Thyroid gland (tissue), 4 donors: ENCODE results near the gene LAMA2. TPM values are rescaled to one million over a fixed set of nuclear protein-coding genes. Genes with fewer than 3 reads are reported as not detected.

Experiments used
- DNase-seq, 2 donors: peaks; one replicate each; pipeline ENCODE4 v3.0.0-alpha.2; 2019
- H3K27ac ChIP-seq, 3 donors: fragments of 200-600 bp; sonication (generic); 1 replicate in 2 of 3; 2 replicates in 1 of 3; pipeline ENCODE4 v1.5.1; 2016 to 2019; ENCODE audit warnings: mild to moderate bottlenecking in 1 of 3, moderate library complexity in 1 of 3
- H3K27me3 ChIP-seq: fragments of 200-600 bp; sonication (generic); one replicate; pipeline ENCODE4 v1.5.1; 2019
- H3K36me3 ChIP-seq, 2 donors: fragments of 200-600 bp; sonication (generic); one replicate each; pipeline ENCODE4 v1.5.1; 2016 to 2019
- H3K4me1 ChIP-seq, 2 donors: fragments of 200-600 bp; sonication (generic); one replicate each; pipeline ENCODE4 v1.5.1; 2017 to 2019
- H3K4me3 ChIP-seq, 3 donors: fragments of 200-600 bp; sonication (generic); replicated peaks in 1 of 3; 1 replicate in 2 of 3; 2 replicates in 1 of 3; pipeline ENCODE4 v1.5.1; 2016; ENCODE audit warnings: mild to moderate bottlenecking in 1 of 3
- H3K9me3 ChIP-seq: fragments of 200-600 bp; sonication (generic); one replicate; pipeline ENCODE4 v1.5.1; 2017
- POLR2A ChIP-seq, 2 donors: fragments of 450-650 bp; IDR thresholded peaks; one replicate each; pipeline ENCODE4 v1.6.1; 2017; ENCODE audit warnings: antibody characterized with exemption in 2 of 2, mild to moderate bottlenecking in 2 of 2, moderate library complexity in 1 of 2
- WGBS, 2 donors: methylation state at CpG; one replicate each; pipeline ENCODE4 v1.1.5; 2017; 5-methylcytosine and 5-hydroxymethylcytosine counted together
- intact Hi-C: fragments of 100-400 bp; cut with DNase I; formaldehyde crosslinking; loops from one replicate; pipeline ENCODE4 v1.15.1; 2023
- total RNA-seq, 4 donors: library from RNA; depleted of rRNA; stranded (reverse); fragments of >200 nt; gene quantifications; one replicate each; pipeline ENCODE4 v1.2.3, GENCODE V29; 2016
- TF ChIP-seq, protein P1 (sequence below), 6 experiments: fragments of 200-600 bp in 3 of 6; fragments of 450-650 bp in 3 of 6; sonication (generic) in 3 of 6; IDR thresholded peaks; one replicate each; pipeline ENCODE4 v1.5.1; 2016 to 2019; ENCODE audit warnings: antibody characterized with exemption in 6 of 6, mild to moderate bottlenecking in 2 of 6, inconsistent platforms in 1 of 6, moderate library complexity in 1 of 6

LAMA2 gene
- total RNA-seq, 4 donors from 2014 or later: 41.4 to 117 (median 78.9) TPM

GRCh38 chr6:129006724-129007514, 124.0 kb downstream of the LAMA2 start:
- no peaks in the 10 kb centered on the region for H3K27me3 ChIP-seq
- no peak overlapping the region for H3K4me3 ChIP-seq
- H3K36me3 ChIP-seq: no peaks in the 10 kb centered on the region
- no peaks in the 10 kb centered on the region for H3K4me1 ChIP-seq
- intact Hi-C loops: no loop called here
- H3K27ac ChIP-seq: no peak overlapping the region
- WGBS, 2 donors: 47 to 56% methylated on average over 4 of the region's 4 CpGs
- TF ChIP-seq, protein P1, sequence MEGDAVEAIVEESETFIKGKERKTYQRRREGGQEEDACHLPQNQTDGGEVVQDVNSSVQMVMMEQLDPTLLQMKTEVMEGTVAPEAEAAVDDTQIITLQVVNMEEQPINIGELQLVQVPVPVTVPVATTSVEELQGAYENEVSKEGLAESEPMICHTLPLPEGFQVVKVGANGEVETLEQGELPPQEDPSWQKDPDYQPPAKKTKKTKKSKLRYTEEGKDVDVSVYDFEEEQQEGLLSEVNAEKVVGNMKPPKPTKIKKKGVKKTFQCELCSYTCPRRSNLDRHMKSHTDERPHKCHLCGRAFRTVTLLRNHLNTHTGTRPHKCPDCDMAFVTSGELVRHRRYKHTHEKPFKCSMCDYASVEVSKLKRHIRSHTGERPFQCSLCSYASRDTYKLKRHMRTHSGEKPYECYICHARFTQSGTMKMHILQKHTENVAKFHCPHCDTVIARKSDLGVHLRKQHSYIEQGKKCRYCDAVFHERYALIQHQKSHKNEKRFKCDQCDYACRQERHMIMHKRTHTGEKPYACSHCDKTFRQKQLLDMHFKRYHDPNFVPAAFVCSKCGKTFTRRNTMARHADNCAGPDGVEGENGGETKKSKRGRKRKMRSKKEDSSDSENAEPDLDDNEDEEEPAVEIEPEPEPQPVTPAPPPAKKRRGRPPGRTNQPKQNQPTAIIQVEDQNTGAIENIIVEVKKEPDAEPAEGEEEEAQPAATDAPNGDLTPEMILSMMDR (IDR thresholded peaks at IDR 0.05): no peak
- TF ChIP-seq POLR2A (IDR thresholded peaks at IDR 0.05): no peak
- no peaks in the 10 kb centered on the region for H3K9me3 ChIP-seq
- no peak for DNase-seq

DNA sequence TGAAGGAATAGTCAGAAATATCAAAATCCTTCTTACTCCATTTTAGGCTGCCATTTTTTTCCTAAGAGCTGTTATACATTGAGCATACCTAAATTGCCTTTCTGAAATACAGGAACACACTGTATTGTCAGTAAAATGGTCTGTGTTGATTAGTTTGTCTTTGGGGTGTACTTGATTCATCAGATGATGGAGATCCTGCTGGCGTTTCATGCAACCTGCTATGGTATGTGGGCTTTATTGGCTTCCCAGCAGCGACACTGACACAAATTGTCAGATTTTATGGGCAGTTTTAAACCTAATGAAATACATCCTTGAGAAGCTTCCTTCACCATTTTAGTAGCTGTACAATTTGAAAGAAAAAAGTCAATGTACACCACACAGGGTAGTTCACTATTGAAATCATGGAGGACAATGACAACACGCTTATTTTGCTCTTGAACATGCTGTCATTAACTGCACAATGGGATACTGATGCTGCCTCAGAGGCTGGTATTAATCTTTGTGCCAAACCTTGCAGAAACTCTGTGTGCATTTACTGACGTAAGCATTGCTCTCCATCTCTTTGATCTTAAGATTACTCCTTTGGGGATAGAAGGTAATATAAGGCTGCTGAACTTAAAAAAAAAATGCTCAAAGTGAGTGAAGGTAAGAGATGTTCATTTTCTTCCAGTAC, 124.9 kb downstream of the LAMA2 start:
- Histone ChIP-seq H3K36me3 (no peaks in the 10 kb centered on the region), H3K4me1 (no peaks in the 10 kb centered on the region), H3K9me3 (no peaks in the 10 kb centered on the region), H3K27me3 (no peaks in the 10 kb centered on the region), H3K4me3 (no peak overlapping the region), H3K27ac (no peak overlapping the region)
- no peak for TF ChIP-seq POLR2A (IDR thresholded peaks at IDR 0.05)
- TF ChIP-seq, protein P1 (IDR thresholded peaks at IDR 0.05): no peak
- no peak for DNase-seq
- WGBS, 2 donors: 84 to 89% methylated on average over 4 of the region's 4 CpGs
- intact Hi-C loops: no loop called here

- Histone ChIP-seq H3K36me3 (no peaks in the 10 kb centered on the region), H3K4me3 (no peak overlapping the region), H3K9me3 (no peaks in the 10 kb centered on the region), H3K27ac (no peak overlapping the region), H3K27me3 (no peaks in the 10 kb centered on the region), H3K4me1 (no peaks in the 10 kb centered on the region)
- intact Hi-C loops: no loop called here
- WGBS, 2 donors: 61 to 75% methylated on average over 2 of the region's 2 CpGs
- DNase-seq: no peak
- TF ChIP-seq, protein P1 (IDR thresholded peaks at IDR 0.05): no peak
- no peak for TF ChIP-seq POLR2A (IDR thresholded peaks at IDR 0.05)
These were observed 125.7 kb downstream of the LAMA2 start for GRCh38 chr6:129008591-129008990.

GRCh38 chr6:129009851-129010250, 126.9 kb downstream of the LAMA2 start:
- TF ChIP-seq, protein P1 (IDR thresholded peaks at IDR 0.05): no peak
- no peak for TF ChIP-seq POLR2A (IDR thresholded peaks at IDR 0.05)
- H3K4me1 ChIP-seq: no peaks in the 10 kb centered on the region
- no peaks in the 10 kb centered on the region for H3K27me3 ChIP-seq
- no peaks in the 10 kb centered on the region for H3K9me3 ChIP-seq
- 96 to 100% methylated on average over 1 of the region's 1 CpG for WGBS, 2 donors
- no peak for DNase-seq
- no peak overlapping the region for H3K4me3 ChIP-seq
- H3K36me3 ChIP-seq: no peaks in the 10 kb centered on the region
- no peak overlapping the region for H3K27ac ChIP-seq
- intact Hi-C loops: no loop called here

- no peak overlapping the region for H3K27ac ChIP-seq
- intact Hi-C loops: no loop called here
- TF ChIP-seq POLR2A (IDR thresholded peaks at IDR 0.05): no peak
- WGBS, 2 donors: 90 to 93% methylated on average over 2 of the region's 2 CpGs
- no peak overlapping the region for H3K4me3 ChIP-seq
- H3K4me1 ChIP-seq: no peaks in the 10 kb centered on the region
- no peaks in the 10 kb centered on the region for H3K27me3 ChIP-seq
- DNase-seq: no peak
- H3K36me3 ChIP-seq: no peaks in the 10 kb centered on the region
- no peaks in the 10 kb centered on the region for H3K9me3 ChIP-seq
These were observed 131.4 kb downstream of the LAMA2 start for GRCh38 chr6:129014302-129014701.
